SU-DHL-6 (cell line): ENCODE measurements around the gene CHCT1.
"Not testable (repeated sequence)": the region's sequence is repeated elsewhere in the genome, so short reads cannot be mapped to it uniquely, and the experiment has no call there.

ENCODE experiments used
- H2AFZ ChIP-seq: fragments of 200-600 bp; sonication (generic); 2 replicates; pipeline ENCODE4 v1.6.1; 2014; ENCODE audit warnings: low read depth, mild to moderate bottlenecking, moderate library complexity, mixed read lengths, antibody characterized with exemption, low read length; ENCODE audit not compliant: severe bottlenecking
- H3F3A ChIP-seq: fragments of 200-600 bp; shearing (Covaris generic); 2 replicates; pipeline ENCODE4 v1.6.0; 2016; ENCODE audit warnings: antibody characterized with exemption, mild to moderate bottlenecking; ENCODE audit not compliant: insufficient read depth
- H3K27ac ChIP-seq: fragments of 200-600 bp; sonication (generic); 2 replicates; pipeline ENCODE4 v1.5.1; 2016; ENCODE audit warnings: low read depth, mild to moderate bottlenecking, low read length, moderate library complexity, mixed read lengths
- H3K27me3 ChIP-seq: fragments of 200-600 bp; sonication (generic), shearing (Covaris generic); 2 replicates; pipeline ENCODE4 v1.6.0; 2014; ENCODE audit warnings: mild to moderate bottlenecking, low read length
- H3K36me3 ChIP-seq: fragments of 200-600 bp; sonication (generic); 2 replicates; pipeline ENCODE4 v1.6.1; 2014; ENCODE audit warnings: mild to moderate bottlenecking, low read length, mixed read lengths
- H3K4me2 ChIP-seq: fragments of 300-600, 200-600 bp; shearing (Covaris generic), sonication (generic); 2 replicates; pipeline ENCODE4 v1.6.0; 2014; ENCODE audit warnings: low read length, low read depth, mild to moderate bottlenecking; ENCODE audit not compliant: poor library complexity, severe bottlenecking
- H3K4me3 ChIP-seq: fragments of 200-600 bp; sonication (generic); 2 replicates; pipeline ENCODE4 v1.5.1; 2014; ENCODE audit warnings: antibody characterized with exemption, low read length, mild to moderate bottlenecking, mixed read lengths; ENCODE audit not compliant: insufficient read depth, poor library complexity, severe bottlenecking
- H3K79me2 ChIP-seq: fragments of 200-600 bp; sonication (generic); 2 replicates; pipeline ENCODE4 v1.6.1; 2014; ENCODE audit warnings: mild to moderate bottlenecking, low read length, moderate library complexity; ENCODE audit not compliant: insufficient read depth
- H3K9ac ChIP-seq: fragments of 200-600 bp; sonication (generic); 2 replicates; pipeline ENCODE4 v1.7.0; 2014; ENCODE audit warnings: mild to moderate bottlenecking, low read length
- H3K9me2 ChIP-seq: fragments of 200-600 bp; sonication (generic); replicated peaks from 2 replicates; pipeline ENCODE4 v1.6.1; 2014; ENCODE audit warnings: low read length; ENCODE audit not compliant: insufficient read depth
- H3K9me3 ChIP-seq: fragments of 200-600 bp; sonication (generic); 2 replicates; pipeline ENCODE4 v1.6.1; 2014; ENCODE audit warnings: low read length, mixed read lengths; ENCODE audit not compliant: insufficient read depth
- H4K20me1 ChIP-seq: fragments of 200-600 bp; sonication (generic); 2 replicates; pipeline ENCODE4 v1.6.1; 2014; ENCODE audit warnings: low read depth, mild to moderate bottlenecking, antibody characterized with exemption, low read length, moderate library complexity, mixed read lengths
- EZH2phosphoT487 ChIP-seq: fragments of 200-600 bp; sonication (generic), shearing (Covaris generic); conservative IDR thresholded peaks from 2 replicates; pipeline ENCODE4 v1.6.1; 2018; ENCODE audit warnings: mild to moderate bottlenecking, antibody characterized with exemption, low read length, moderate library complexity, mixed read lengths
- TF ChIP-seq, protein P1 (sequence below): fragments of 200-600 bp; sonication (generic); IDR thresholded peaks from one replicate; pipeline ENCODE4 v1.5.1; 2017; ENCODE audit warnings: antibody characterized with exemption, mild to moderate bottlenecking, low read length, moderate library complexity; ENCODE audit not compliant: insufficient read depth, poor library complexity, severe bottlenecking

Gene CHCT1

GRCh38 chr17:60412701-60413100 lies 9.6 kb upstream of the CHCT1 start:
- H3K27ac ChIP-seq, result no peak overlapping the region
- no peak overlapping the region for H2AFZ ChIP-seq
- H3K36me3 ChIP-seq, result no peaks in the 10 kb centered on the region
- TF ChIP-seq, protein P1, sequence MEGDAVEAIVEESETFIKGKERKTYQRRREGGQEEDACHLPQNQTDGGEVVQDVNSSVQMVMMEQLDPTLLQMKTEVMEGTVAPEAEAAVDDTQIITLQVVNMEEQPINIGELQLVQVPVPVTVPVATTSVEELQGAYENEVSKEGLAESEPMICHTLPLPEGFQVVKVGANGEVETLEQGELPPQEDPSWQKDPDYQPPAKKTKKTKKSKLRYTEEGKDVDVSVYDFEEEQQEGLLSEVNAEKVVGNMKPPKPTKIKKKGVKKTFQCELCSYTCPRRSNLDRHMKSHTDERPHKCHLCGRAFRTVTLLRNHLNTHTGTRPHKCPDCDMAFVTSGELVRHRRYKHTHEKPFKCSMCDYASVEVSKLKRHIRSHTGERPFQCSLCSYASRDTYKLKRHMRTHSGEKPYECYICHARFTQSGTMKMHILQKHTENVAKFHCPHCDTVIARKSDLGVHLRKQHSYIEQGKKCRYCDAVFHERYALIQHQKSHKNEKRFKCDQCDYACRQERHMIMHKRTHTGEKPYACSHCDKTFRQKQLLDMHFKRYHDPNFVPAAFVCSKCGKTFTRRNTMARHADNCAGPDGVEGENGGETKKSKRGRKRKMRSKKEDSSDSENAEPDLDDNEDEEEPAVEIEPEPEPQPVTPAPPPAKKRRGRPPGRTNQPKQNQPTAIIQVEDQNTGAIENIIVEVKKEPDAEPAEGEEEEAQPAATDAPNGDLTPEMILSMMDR, result no peak
- TF ChIP-seq EZH2phosphoT487, result no peak
- no peaks in the 10 kb centered on the region for H3K9me2 ChIP-seq
- no peak overlapping the region for H3K4me2 ChIP-seq
- H3K4me3 ChIP-seq, result no peak overlapping the region
- no peaks in the 10 kb centered on the region for H3F3A ChIP-seq
- H4K20me1 ChIP-seq, result no peaks in the 10 kb centered on the region
- no peaks in the 10 kb centered on the region for H3K9me3 ChIP-seq
- no peak overlapping the region for H3K9ac ChIP-seq
- H3K27me3 ChIP-seq, result no peaks in the 10 kb centered on the region
- H3K79me2 ChIP-seq, result no peaks in the 10 kb centered on the region

DNA sequence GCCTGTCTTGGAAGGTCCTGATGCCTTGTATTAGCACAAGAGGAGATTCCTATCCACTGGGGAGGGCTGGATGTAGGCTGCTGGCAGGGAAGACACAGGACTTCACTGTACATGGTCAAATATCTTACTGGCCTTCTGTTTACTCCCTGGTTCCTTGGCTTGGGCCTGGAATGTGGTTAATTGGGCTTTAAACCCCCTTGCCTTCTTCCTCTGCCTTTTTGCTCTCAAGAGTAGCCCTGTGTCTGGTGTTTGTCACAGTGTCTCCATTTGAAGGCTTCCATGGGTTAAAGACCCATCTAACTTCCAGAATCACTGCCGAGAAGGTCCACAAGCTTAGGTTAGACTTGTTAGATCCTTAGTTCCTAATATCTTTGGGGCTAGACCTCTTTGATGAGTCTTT lies 7.1 kb upstream of the CHCT1 start:
- Histone ChIP-seq H3K79me2 (no peaks in the 10 kb centered on the region), H2AFZ (no peak overlapping the region), H3F3A (no peaks in the 10 kb centered on the region)

DNA sequence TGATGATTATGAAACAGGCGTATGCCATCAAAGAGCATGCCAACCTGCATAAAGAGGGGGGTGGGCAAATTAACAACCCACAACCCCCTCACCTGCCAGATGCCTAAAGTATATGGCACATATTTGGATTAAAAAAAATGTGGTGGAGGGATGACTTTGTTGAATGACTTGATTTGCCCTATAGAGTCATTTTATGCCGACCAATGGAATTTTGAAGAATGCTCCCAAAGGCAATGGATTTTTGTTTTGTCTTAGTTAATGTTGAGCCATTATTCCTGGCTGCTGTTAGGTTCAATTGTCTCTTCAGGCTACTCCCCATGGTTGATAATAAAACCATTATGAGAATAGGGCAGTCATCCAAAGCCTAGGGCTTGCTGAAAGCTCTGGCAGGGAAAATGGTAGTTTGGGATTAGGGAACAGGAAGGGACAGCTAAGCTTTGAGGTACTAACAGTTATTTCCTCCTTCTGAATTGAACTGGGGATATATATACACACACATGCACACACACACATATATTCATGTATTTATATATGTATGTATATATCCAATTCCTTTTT lies 5.8 kb upstream of the CHCT1 start:
- Histone ChIP-seq H3K4me3 (no peak overlapping the region), H3K9me3 (no peaks in the 10 kb centered on the region), H3F3A (no peaks in the 10 kb centered on the region), H3K4me2 (no peak overlapping the region), H3K27ac (no peak overlapping the region), H3K27me3 (no peaks in the 10 kb centered on the region), H3K9ac (no peak overlapping the region), H3K36me3 (no peaks in the 10 kb centered on the region), H3K79me2 (no peaks in the 10 kb centered on the region), H2AFZ (no peak overlapping the region), H3K9me2 (no peaks in the 10 kb centered on the region), H4K20me1 (no peaks in the 10 kb centered on the region)
- TF ChIP-seq EZH2phosphoT487, result no peak
- TF ChIP-seq, protein P1, result no peak

More for the DNA sequence above, 7.1 kb upstream of the CHCT1 start:
- no peaks in the 10 kb centered on the region for H3K36me3 ChIP-seq
- TF ChIP-seq EZH2phosphoT487, result no peak
- TF ChIP-seq, protein P1, result no peak
- no peaks in the 10 kb centered on the region for H3K9me3 ChIP-seq
- no peaks in the 10 kb centered on the region for H3K27me3 ChIP-seq
- no peaks in the 10 kb centered on the region for H3K9me2 ChIP-seq
- no peaks in the 10 kb centered on the region for H4K20me1 ChIP-seq
- H3K4me2 ChIP-seq, result no peak overlapping the region
- no peak overlapping the region for H3K9ac ChIP-seq
- no peak overlapping the region for H3K4me3 ChIP-seq
- H3K27ac ChIP-seq, result no peak overlapping the region

DNA sequence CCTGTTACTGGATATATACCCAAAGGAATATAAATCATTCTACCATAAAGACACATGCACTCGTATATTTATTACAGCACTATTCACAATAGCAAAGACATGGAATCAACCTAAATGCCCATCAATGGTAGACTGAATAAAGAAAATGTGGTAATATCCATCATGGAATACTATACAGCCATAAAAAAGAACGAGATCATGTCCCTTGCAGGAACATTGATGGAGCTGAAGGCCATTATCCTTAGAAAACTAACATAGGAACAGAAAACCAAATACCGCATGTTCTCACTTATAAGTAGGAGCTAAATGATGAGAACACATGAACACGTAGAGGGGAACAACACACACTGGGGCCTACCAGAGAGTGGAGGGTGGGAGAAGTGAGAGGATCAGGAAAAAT lies 3.3 kb upstream of the CHCT1 start:
- H3K4me2 ChIP-seq, H2AFZ ChIP-seq, H3K27ac ChIP-seq, H3K9me3 ChIP-seq, H3K79me2 ChIP-seq, H4K20me1 ChIP-seq, H3K9me2 ChIP-seq, H3F3A ChIP-seq, H3K9ac ChIP-seq, H3K27me3 ChIP-seq, H3K4me3 ChIP-seq, H3K36me3 ChIP-seq: not testable (repeated sequence)

DNA sequence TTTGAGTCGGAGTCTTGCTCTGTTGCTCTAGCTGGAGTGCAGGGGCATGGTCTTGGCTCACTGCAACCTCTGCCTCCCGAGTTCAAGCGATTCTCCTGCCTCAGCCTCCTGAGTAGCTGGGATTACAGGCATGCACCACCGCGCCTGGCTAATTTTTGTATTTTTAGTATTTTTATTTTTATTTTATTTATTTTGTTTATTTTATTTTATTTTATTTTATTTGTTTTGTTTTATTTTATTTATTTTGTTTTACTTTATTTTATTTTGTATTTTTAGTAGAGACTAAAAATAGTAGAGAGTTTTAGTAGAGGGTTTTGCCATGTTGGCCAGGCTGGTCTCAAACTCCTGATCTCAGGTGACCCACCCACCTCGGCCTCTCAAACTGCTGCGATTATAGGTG lies 2.4 kb upstream of the CHCT1 start:
- H3F3A ChIP-seq, H3K9me2 ChIP-seq, H4K20me1 ChIP-seq, H3K27ac ChIP-seq, H3K9ac ChIP-seq, H3K9me3 ChIP-seq, H2AFZ ChIP-seq, H3K36me3 ChIP-seq, H3K27me3 ChIP-seq, H3K4me2 ChIP-seq, H3K4me3 ChIP-seq, H3K79me2 ChIP-seq: not testable (repeated sequence)
